Gastrocnemius medialis (tissue), 4 donors: ENCODE results near the gene KCNAB2.

Experiments used
- POLR2A ChIP-seq, 2 donors: fragments of 450-650 bp; IDR thresholded peaks; one replicate each; pipeline ENCODE4 v1.6.1; 2017; ENCODE audit warnings: antibody characterized with exemption in 2 of 2, mild to moderate bottlenecking in 2 of 2, moderate library complexity in 2 of 2
- TF ChIP-seq, protein P1 (sequence below), 5 experiments: fragments of 450-650 bp in 3 of 5; fragments of 200-600 bp in 2 of 5; sonication (generic) in 2 of 5; IDR thresholded peaks in 4 of 5; conservative IDR thresholded peaks in 1 of 5; 1 replicate in 4 of 5; 2 replicates in 1 of 5; pipeline ENCODE4 v1.5.1; 2016 to 2019; ENCODE audit warnings: antibody characterized with exemption in 5 of 5, mild to moderate bottlenecking in 3 of 5, moderate library complexity in 3 of 5

DNA sequence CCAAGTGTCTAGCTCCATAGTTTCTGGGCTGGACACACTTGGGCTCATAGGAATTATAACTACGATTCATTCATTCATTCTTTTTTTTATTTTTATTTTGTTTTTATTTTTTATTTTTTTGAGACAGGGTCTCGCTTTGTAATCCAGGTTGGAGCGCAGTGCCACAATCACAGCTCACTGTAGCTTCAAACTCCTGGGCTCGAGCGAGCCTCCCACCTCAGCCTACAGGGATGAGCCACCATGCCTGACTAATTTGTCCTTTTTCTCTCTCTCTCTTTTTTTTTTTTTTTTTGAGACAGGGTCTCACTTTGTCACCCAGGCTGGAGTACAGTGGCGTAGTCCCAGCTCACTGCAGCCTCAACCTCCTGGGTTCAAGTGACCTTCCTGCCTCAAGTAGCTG is 42.3 kb downstream of the KCNAB2 start:
- no peak for TF ChIP-seq POLR2A (IDR thresholded peaks at IDR 0.05)
- TF ChIP-seq, protein P1, sequence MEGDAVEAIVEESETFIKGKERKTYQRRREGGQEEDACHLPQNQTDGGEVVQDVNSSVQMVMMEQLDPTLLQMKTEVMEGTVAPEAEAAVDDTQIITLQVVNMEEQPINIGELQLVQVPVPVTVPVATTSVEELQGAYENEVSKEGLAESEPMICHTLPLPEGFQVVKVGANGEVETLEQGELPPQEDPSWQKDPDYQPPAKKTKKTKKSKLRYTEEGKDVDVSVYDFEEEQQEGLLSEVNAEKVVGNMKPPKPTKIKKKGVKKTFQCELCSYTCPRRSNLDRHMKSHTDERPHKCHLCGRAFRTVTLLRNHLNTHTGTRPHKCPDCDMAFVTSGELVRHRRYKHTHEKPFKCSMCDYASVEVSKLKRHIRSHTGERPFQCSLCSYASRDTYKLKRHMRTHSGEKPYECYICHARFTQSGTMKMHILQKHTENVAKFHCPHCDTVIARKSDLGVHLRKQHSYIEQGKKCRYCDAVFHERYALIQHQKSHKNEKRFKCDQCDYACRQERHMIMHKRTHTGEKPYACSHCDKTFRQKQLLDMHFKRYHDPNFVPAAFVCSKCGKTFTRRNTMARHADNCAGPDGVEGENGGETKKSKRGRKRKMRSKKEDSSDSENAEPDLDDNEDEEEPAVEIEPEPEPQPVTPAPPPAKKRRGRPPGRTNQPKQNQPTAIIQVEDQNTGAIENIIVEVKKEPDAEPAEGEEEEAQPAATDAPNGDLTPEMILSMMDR (IDR thresholded peaks at IDR 0.05 in 4 of 5, conservative IDR thresholded peaks at IDR 0.05 in 1 of 5) = no peak
